ENCODE measurements around the gene CERS4.
"Not testable (repeated sequence)": the region's sequence is repeated elsewhere in the genome, so short reads cannot be mapped to it uniquely, and the experiment has no call there.

CERS4 gene

GRCh38 chr19:8210421-8211101 is 1.4 kb downstream of the CERS4 start:
- no peak for DNase-seq (ENCODE audit: low read depth)

- no peak for DNase-seq (ENCODE audit: low read depth)
Observed at GRCh38 chr19:8212212-8212611, 3.0 kb downstream of the CERS4 start.

DNA sequence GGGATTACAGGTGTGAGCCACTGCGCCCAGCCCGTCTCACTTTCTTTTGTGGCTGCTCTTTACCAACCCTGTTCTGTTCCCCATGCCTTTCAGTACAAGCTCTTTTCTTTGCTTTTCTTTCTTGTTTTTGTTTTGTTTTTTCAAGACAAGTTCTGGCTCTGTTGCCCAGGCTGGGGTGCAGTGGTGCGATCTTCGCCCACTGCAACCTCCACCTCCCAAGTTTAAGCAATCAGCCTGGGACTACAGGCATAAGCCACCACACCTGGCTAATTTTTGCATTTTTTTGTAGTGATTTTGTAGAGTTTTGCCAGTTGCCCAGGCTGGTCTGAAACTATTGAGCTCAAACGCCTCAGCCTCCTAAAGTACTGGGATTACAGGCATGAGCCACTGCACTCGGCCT is 3.7 kb downstream of the CERS4 start:
- DNase-seq (ENCODE audit: low read depth) = no peak

DNA sequence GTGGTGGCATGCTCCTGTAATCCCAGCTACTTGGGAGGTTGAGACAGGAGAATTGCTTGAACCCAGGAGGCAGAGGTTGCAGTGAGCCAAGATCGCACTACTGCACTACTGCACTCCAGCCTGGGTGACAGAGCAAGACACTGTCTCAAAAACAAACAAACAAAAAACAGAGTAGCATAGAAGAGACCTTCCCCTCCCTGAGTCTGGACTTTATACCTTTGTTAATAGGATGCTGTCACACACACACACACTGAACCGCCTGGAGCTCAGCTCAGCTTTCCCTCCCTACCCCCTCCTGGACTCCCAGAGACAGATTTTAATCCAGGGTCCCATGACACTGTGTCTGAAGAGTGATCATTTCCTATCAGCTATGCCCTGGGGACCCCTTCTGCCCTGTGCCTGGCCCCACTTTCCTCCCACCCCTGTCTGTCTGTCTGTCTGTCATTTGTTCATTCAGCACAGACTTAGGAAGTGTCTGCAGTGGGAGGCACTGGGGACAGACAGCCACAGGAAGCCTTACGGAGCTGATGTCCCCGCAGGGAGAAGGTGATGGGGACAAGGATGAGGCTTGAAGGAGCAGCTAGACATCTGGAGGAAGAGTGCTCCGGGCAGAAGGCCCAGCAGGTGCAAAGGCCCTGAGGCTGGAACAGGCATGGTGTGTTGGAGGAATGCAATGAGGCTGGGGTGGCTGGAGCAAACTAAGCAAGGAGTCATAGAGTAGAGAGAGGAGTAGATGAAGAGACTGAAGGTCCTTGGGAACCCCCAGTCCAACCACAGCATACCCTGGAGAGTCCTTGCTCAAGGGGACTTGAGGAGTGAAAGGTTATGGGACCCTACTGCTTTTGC is 4.9 kb downstream of the CERS4 start:
- DNase-seq (ENCODE audit: low read depth) = no peak

GRCh38 chr19:8214802-8215201 is 5.6 kb downstream of the CERS4 start:
- DNase-seq (ENCODE audit: low read depth) = no peak

- no peak for DNase-seq (ENCODE audit: low read depth)
Observed at GRCh38 chr19:8215783-8216182, 6.6 kb downstream of the CERS4 start.

GRCh38 chr19:8216357-8216756 is 7.2 kb downstream of the CERS4 start:
- DNase-seq (ENCODE audit: low read depth) = no peak

GRCh38 chr19:8218127-8218526 is 9.0 kb downstream of the CERS4 start:
- not testable (repeated sequence) for DNase-seq (ENCODE audit: low read depth)

- DNase-seq (ENCODE audit: low read depth) = no peak
Observed at GRCh38 chr19:8220481-8220880, 11.3 kb downstream of the CERS4 start.

- no peak for DNase-seq (ENCODE audit: low read depth)
Observed at GRCh38 chr19:8221161-8221560, 12.0 kb downstream of the CERS4 start.

DNA sequence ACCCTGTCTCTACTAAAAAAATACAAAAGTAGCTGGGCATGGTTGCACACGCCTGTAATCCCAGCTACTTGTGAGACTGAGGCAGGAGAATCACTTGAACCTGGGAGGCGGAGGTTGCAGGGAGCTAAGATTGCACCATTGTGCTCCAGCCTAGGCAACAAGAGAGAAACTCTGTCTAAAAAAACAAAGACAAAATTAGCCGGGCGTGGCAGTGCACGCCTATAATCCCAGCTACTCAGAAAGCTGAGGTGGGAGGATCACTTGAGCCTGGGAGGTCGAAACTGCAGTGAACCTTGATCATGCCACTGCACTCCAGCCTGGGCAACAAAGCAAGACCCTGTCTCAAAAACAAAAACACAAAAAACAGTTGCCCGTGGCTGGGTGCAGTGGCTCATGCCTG is 14.3 kb downstream of the CERS4 start:
- DNase-seq (ENCODE audit: low read depth) = not testable (repeated sequence)

- DNase-seq (ENCODE audit: low read depth) = no peak
Observed at GRCh38 chr19:8224394-8225145, 15.4 kb downstream of the CERS4 start.

GRCh38 chr19:8231073-8231604 is 22.0 kb downstream of the CERS4 start:
- DNase-seq (ENCODE audit: low read depth) = no peak

- no peak for DNase-seq (ENCODE audit: low read depth)
Observed at GRCh38 chr19:8233370-8233769, 24.2 kb downstream of the CERS4 start.

GRCh38 chr19:8237026-8237425 is 27.9 kb downstream of the CERS4 start:
- DNase-seq (ENCODE audit: low read depth) = no peak

DNA sequence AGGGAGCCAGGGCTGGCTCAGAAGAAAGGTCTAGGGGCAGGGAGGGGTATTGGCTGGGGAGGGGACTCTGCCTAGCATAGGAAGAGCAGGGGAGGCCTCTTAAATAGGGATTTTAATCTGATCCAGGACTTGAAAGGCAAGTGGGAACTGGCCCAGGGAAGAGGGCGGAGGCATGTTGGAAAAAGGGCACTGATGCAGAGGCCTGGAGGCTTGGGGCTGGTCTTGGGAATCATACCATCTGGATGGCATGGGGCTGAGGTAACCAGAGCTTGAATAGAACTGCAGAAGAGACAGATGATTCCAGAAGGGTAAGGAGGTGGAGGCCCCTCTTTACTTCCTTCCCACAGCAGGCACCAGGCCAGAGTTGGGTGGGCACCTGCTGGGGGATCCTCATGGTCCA is 29.1 kb downstream of the CERS4 start:
- DNase-seq (ENCODE audit: low read depth) = no peak

DNA sequence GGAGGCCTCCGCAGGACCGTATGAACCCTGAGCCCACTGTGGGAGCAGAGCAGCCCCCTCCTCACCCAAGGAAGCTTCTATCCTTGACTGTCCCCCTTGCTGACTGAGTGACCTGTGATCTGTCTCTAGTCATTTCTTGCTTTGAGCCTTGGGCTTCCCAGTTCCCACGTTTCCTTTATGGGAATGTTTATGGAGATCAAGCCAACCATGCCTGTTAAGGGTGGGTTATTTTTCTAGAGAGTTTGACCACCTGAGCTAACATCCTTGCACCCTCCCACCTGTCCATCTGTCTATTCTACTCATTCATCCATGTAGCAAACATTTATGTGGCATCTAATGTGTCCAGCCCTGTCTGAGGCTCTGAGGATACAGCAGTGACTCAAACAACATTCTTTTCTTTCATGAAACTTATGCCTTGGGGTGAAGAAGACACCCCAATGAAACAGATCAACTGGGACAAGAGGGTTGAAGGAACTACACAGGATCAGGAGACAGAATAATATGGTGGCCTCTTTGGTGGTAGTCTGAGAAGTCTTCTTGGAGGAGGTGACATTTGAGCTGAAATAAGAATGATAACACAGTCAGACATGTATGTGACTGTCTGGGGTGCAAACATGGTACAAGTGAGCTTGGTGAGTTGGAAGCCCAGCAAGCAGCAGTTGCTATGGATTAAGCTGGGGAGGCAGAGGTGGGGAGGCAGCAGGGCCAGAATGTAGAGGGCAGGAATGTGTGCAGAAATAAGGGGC is 30.5 kb downstream of the CERS4 start:
- DNase-seq (ENCODE audit: low read depth) = no peak

GRCh38 chr19:8240274-8241229 is 31.4 kb downstream of the CERS4 start:
- peak; percentile 36 for DNase-seq (ENCODE audit: low read depth)

- no peak for DNase-seq (ENCODE audit: low read depth)
Observed at GRCh38 chr19:8241646-8242045, 32.5 kb downstream of the CERS4 start.

DNA sequence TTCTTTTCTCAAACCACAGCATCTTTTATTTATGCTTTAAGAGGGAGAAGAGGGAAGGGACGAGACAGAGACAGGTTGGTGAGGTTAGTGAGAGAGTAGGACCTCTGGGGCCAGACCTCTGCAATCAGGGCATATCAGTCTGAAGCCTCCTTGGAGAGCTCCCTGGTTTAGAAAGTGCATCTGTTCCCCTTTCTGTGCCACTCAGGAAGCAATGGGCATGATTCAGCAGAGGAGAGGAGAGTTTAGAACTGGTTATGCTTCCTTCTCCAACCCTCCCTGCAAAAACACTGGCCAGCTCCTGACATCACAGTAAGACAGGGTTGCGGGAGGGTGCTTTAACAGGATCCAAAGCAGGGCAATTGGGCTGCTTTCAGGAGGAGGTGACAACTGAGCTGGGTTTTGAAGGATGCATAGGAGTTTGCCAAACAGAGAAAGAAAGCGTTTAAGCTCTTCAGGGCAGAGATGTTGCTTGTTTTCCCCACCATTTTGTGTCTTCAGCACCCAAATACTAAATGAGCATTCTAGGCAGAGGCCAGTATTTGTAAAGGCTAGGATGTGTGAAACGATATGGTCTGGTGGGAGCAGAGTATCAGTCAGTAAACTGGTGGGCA is 33.1 kb downstream of the CERS4 start:
- no peak for DNase-seq (ENCODE audit: low read depth)

Data from activated gamma-delta T cell treated with anti-CD3 and anti-CD28 coated beads, Interleukin-2, amount 50 U/mL, for 16 hours (primary cell).